Measurements from ENCODE around the gene GP1BA. TPM values are rescaled to one million over a fixed set of nuclear protein-coding genes. Genes with fewer than 3 reads are reported as not detected.

The GP1BA gene
- total RNA-seq, 1 donor from 2014 or later = 0.22 TPM

GRCh38 chr17:4896332-4897197 lies 35.5 kb upstream of the GP1BA start:
- Histone ChIP-seq H3K4me1 (peaks cover 28% of the 10 kb centered on the region), H3K27ac (replicated peaks) (no peak overlapping the region), H3K36me3 (peaks cover 54% of the 10 kb centered on the region), H3K4me3 (no peak overlapping the region), H3K9me3 (replicated peaks) (no peaks in the 10 kb centered on the region), H3K27me3 (ENCODE audit: low read depth) (peaks cover 33% of the 10 kb centered on the region)
- no peak for DNase-seq
- intact Hi-C loops (cut with micrococcal nuclease) = no loop called here
- no peak for TF ChIP-seq CTCF (IDR thresholded peaks at IDR 0.05; ENCODE audit: borderline replicate concordance)

- H3K27ac ChIP-seq (replicated peaks) = no peak overlapping the region
- H3K36me3 ChIP-seq = peaks cover 47% of the 10 kb centered on the region
- intact Hi-C loops (cut with micrococcal nuclease) = no loop called here
- no peaks in the 10 kb centered on the region for H3K9me3 ChIP-seq (replicated peaks)
- H3K27me3 ChIP-seq (ENCODE audit: low read depth) = peaks cover 35% of the 10 kb centered on the region
- no peak for TF ChIP-seq CTCF (IDR thresholded peaks at IDR 0.05; ENCODE audit: borderline replicate concordance)
- peaks cover 32% of the 10 kb centered on the region for H3K4me1 ChIP-seq
- no peak overlapping the region for H3K4me3 ChIP-seq
- DNase-seq = no peak
Observed at GRCh38 chr17:4897198-4897687, 34.8 kb upstream of the GP1BA start.

GRCh38 chr17:4897785-4898184 lies 34.3 kb upstream of the GP1BA start:
- Histone ChIP-seq H3K36me3 (peaks cover 42% of the 10 kb centered on the region), H3K4me3 (no peak overlapping the region), H3K27ac (replicated peaks) (no peak overlapping the region), H3K27me3 (ENCODE audit: low read depth) (peaks cover 35% of the 10 kb centered on the region), H3K4me1 (peaks cover 35% of the 10 kb centered on the region), H3K9me3 (replicated peaks) (no peaks in the 10 kb centered on the region)
- TF ChIP-seq CTCF (IDR thresholded peaks at IDR 0.05; ENCODE audit: borderline replicate concordance) = no peak
- DNase-seq = no peak
- intact Hi-C loops (cut with micrococcal nuclease) = no loop called here

GRCh38 chr17:4898351-4898750 lies 33.7 kb upstream of the GP1BA start:
- peaks cover 35% of the 10 kb centered on the region for H3K27me3 ChIP-seq (ENCODE audit: low read depth)
- H3K27ac ChIP-seq (replicated peaks) = no peak overlapping the region
- intact Hi-C loops (cut with micrococcal nuclease) = no loop called here
- peaks cover 36% of the 10 kb centered on the region for H3K36me3 ChIP-seq
- no peak for TF ChIP-seq CTCF (IDR thresholded peaks at IDR 0.05; ENCODE audit: borderline replicate concordance)
- H3K9me3 ChIP-seq (replicated peaks) = no peaks in the 10 kb centered on the region
- DNase-seq = no peak
- peaks cover 41% of the 10 kb centered on the region for H3K4me1 ChIP-seq
- H3K4me3 ChIP-seq = no peak overlapping the region

GRCh38 chr17:4898927-4899326 lies 33.1 kb upstream of the GP1BA start:
- intact Hi-C loops (cut with micrococcal nuclease) = no loop called here
- H3K27ac ChIP-seq (replicated peaks) = no peak overlapping the region
- no peak for DNase-seq
- peaks cover 35% of the 10 kb centered on the region for H3K27me3 ChIP-seq (ENCODE audit: low read depth)
- H3K4me3 ChIP-seq = peak overlapping the region; percentile 67
- H3K36me3 ChIP-seq = peaks cover 30% of the 10 kb centered on the region
- no peaks in the 10 kb centered on the region for H3K9me3 ChIP-seq (replicated peaks)
- H3K4me1 ChIP-seq = peaks cover 44% of the 10 kb centered on the region
- TF ChIP-seq CTCF (IDR thresholded peaks at IDR 0.05; ENCODE audit: borderline replicate concordance) = no peak

Measured in left ventricle myocardium inferior (tissue), 1 donor.